ENCODE data around the gene KCTD7. TPM values are rescaled to one million over a fixed set of nuclear protein-coding genes. Genes with fewer than 3 reads are reported as not detected.

The KCTD7 gene
- polyA plus RNA-seq, 1 donor (not counting 4 experiments of a cell fraction or from before 2014, with no cell fraction given) = 3.7 TPM

DNA sequence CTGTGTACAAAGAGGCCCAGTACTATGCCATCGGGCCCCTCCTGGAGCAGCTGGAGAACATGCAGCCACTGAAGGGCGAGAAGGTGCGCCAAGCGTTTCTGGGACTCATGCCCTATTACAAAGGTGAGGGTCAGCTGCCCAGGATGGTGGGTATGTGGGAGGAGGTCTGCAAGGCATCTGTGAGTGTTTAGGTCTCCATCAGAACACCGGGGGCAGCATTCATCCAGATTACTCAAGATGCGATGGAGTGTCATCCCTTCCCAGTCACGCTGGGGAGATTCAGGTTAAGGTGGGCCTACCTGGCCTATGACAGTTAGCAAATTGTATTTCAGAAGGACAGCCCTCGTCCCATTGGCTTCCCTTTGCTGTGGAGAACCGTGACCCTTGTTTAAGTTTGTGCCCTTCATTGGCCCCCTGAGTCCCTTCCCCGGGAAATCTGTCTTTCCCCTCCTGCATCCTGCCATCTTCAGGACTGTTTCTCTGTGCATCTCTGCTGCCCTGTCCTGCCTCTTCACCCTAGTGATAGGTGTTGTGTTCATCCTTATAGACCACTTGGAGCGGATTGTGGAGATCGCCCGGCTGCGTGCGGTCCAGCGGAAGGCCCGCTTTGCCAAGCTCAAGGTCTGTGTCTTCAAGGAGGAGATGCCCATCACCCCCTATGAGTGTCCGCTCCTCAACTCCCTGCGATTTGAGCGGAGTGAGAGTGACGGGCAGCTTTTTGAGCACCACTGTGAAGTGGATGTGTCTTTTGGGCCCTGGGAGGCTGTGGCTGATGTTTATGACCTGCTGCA lies 9.8 kb downstream of the KCTD7 start:
- H3K9ac ChIP-seq (ENCODE audit: control insufficient read depth, extremely low read depth, insufficient read depth, low read length) = no peak overlapping the region
- H3K27ac ChIP-seq (ENCODE audit: control insufficient read depth, insufficient read depth, low read length) = no peak overlapping the region
- no peak overlapping the region for H2AFZ ChIP-seq (ENCODE audit: control insufficient read depth, low read length)
- H3K4me2 ChIP-seq (ENCODE audit: control insufficient read depth, extremely low read depth, insufficient read depth, low read depth, low read length) = no peak overlapping the region
- FAIRE-seq = no peak
- peaks cover 10 to 13% of the 10 kb centered on the region in 2 experiments for H3K36me3 ChIP-seq (ENCODE audit: control insufficient read depth in 2 of 2, extremely low read depth in 1 of 2, insufficient read depth in 2 of 2, low read length in 2 of 2)
- no peak overlapping the region for H3K4me3 ChIP-seq (ENCODE audit: control insufficient read depth in 2 of 3, extremely low read depth in 1 of 3, insufficient read depth in 2 of 3, low read depth in 1 of 3, low read length in 3 of 3)
- no peaks in the 10 kb centered on the region for H3K27me3 ChIP-seq (ENCODE audit: control insufficient read depth, extremely low read depth, insufficient read depth, low read length)
- dilution Hi-C loops (cut with MboI; ENCODE audit: extremely low pct_ligation_motif_present, low sequenced_read_pairs) = no loop called here
- peaks cover 2% of the 10 kb centered on the region for H3K9me1 ChIP-seq (ENCODE audit: control insufficient read depth, extremely low read depth, insufficient read depth, low read length)
- no peak for DNase-seq (ENCODE audit: low read depth, low spot score)
- H4K20me1 ChIP-seq (ENCODE audit: control insufficient read depth, extremely low read depth, insufficient read depth, low read length) = no peaks in the 10 kb centered on the region
- H3K4me1 ChIP-seq (ENCODE audit: control insufficient read depth, extremely low read depth, insufficient read depth, low read length) = peaks cover 4% of the 10 kb centered on the region
- no peaks in the 10 kb centered on the region for H3K79me2 ChIP-seq (ENCODE audit: control insufficient read depth, insufficient read depth, low read length)
- TF ChIP-seq EZH2 (IDR thresholded peaks at IDR 0.05; ENCODE audit: low read length) (no peak), CTCF (optimal IDR thresholded peaks at IDR 0.05 in 1 of 3, IDR thresholded peaks at IDR 0.05 in 1 of 3, conservative IDR thresholded peaks at IDR 0.05 in 1 of 3; ENCODE audit: extremely low read depth in 1 of 3, insufficient read depth in 2 of 3, low read length in 3 of 3) (no peak)
- no peaks in the 10 kb centered on the region for H3K9me3 ChIP-seq (ENCODE audit: control insufficient read depth, low read depth, low read length)

- no peak overlapping the region for H3K9ac ChIP-seq (ENCODE audit: control insufficient read depth, extremely low read depth, insufficient read depth, low read length)
- no peaks in the 10 kb centered on the region for H4K20me1 ChIP-seq (ENCODE audit: control insufficient read depth, extremely low read depth, insufficient read depth, low read length)
- peaks cover 2% of the 10 kb centered on the region for H3K9me1 ChIP-seq (ENCODE audit: control insufficient read depth, extremely low read depth, insufficient read depth, low read length)
- H3K9me3 ChIP-seq (ENCODE audit: control insufficient read depth, low read depth, low read length) = no peaks in the 10 kb centered on the region
- no peak overlapping the region for H2AFZ ChIP-seq (ENCODE audit: control insufficient read depth, low read length)
- no peak overlapping the region for H3K27ac ChIP-seq (ENCODE audit: control insufficient read depth, insufficient read depth, low read length)
- dilution Hi-C loops (cut with MboI; ENCODE audit: extremely low pct_ligation_motif_present, low sequenced_read_pairs) = no loop called here
- no peak overlapping the region for H3K4me3 ChIP-seq (ENCODE audit: control insufficient read depth in 2 of 3, extremely low read depth in 1 of 3, insufficient read depth in 2 of 3, low read depth in 1 of 3, low read length in 3 of 3)
- H3K4me2 ChIP-seq (ENCODE audit: control insufficient read depth, extremely low read depth, insufficient read depth, low read depth, low read length) = no peak overlapping the region
- no peaks in the 10 kb centered on the region for H3K27me3 ChIP-seq (ENCODE audit: control insufficient read depth, extremely low read depth, insufficient read depth, low read length)
- H3K79me2 ChIP-seq (ENCODE audit: control insufficient read depth, insufficient read depth, low read length) = no peaks in the 10 kb centered on the region
- TF ChIP-seq CTCF (optimal IDR thresholded peaks at IDR 0.05 in 1 of 3, IDR thresholded peaks at IDR 0.05 in 1 of 3, conservative IDR thresholded peaks at IDR 0.05 in 1 of 3; ENCODE audit: extremely low read depth in 1 of 3, insufficient read depth in 2 of 3, low read length in 3 of 3) (no peak), EZH2 (IDR thresholded peaks at IDR 0.05; ENCODE audit: low read length) (no peak)
- H3K36me3 ChIP-seq (ENCODE audit: control insufficient read depth in 2 of 2, extremely low read depth in 1 of 2, insufficient read depth in 2 of 2, low read length in 2 of 2) = peaks cover 12 to 13% of the 10 kb centered on the region in 2 experiments
- H3K4me1 ChIP-seq (ENCODE audit: control insufficient read depth, extremely low read depth, insufficient read depth, low read length) = peaks cover 4% of the 10 kb centered on the region
- DNase-seq (ENCODE audit: low read depth, low spot score) = no peak
- FAIRE-seq = no peak
Measured at GRCh38 chr7:66639773-66640172, 11.1 kb downstream of the KCTD7 start.
